ENCODE data around the gene CYFIP1. TPM values are rescaled to one million over a fixed set of nuclear protein-coding genes. Genes with fewer than 3 reads are reported as not detected.
"Not testable (repeated sequence)": the region's sequence is repeated elsewhere in the genome, so short reads cannot be mapped to it uniquely, and the experiment has no call there.

CYFIP1 gene
- 100 to 1,000 TPM in 2 of 4 donors, 10 to 100 TPM in 2; 89.0 to 106 (median 96.2) TPM for polyA plus RNA-seq (ENCODE audit: insufficient read length in 4 of 4)

DNA sequence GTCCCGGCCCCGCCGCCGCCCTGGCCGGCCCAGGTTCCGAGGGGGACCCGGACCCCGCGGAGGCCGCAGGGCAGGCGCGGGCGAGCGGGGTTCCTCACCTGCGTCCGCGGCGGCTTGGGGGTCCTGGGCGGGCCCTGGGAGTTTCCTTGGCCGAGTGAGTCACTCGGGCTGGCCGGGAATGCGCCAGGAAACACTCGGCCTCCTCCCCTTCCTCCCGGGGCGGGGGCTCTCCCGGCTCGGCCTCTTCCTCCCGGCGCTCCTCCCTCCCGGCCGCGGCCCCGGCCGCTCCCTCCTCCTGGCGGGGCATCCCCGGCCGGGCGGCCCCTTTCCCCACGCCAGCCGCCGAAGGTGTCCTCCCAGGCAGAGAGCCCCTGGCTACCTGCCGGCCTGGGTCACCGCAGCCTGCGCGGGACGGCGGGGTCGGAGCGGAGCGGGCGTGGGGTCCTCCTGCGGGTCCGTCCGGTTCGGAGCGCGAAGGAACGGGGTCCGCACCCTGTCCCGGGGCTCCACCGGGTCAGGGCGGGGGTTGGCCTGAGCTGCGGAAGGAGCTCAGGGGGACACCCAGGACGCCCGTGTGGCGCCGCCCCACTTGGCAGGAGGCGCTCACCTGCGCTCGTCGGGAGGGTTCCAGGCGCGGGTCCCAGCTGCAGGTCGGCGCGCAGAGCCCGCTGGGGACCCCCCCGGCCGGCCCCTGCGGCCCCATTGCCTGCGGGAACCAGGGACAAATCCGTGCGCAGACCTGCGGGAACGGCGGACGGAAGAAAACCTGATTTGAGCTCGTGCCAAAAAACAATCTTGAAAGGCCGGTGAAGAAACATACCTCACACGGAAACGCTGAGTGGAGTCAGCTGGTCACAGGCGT lies at the start of gene CYFIP1:
TSS of gene CYFIP1 (minus strand) at position 180 of the 862 bp plus-strand sequence. CDS start 33,083 bp downstream, outside the sequence.
- DNase-seq (ENCODE audit: low read depth in 4 of 4, low spot score in 2 of 4) = peak; percentile 50 to 77 (median 58)

DNA sequence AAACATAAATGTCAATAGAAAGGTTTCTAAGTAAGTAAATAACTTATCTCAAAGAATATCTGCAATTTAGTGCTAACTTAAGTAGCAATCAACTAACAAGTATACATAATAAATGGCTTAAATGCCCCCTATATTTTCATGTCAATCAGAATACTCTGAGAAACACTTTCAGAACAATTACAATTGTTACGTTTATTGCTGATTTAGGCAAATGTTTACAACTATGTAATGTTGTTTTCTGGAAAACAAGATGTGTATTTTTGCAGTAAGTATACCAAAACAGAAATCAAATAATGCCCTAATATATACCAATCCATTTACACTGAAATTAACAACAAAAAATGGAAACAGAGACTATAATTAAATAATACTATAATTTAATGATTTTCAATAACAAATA lies 46.0 kb upstream of the CYFIP1 start:
- DNase-seq (ENCODE audit: low read depth in 4 of 4, low spot score in 2 of 4) = no peak

DNA sequence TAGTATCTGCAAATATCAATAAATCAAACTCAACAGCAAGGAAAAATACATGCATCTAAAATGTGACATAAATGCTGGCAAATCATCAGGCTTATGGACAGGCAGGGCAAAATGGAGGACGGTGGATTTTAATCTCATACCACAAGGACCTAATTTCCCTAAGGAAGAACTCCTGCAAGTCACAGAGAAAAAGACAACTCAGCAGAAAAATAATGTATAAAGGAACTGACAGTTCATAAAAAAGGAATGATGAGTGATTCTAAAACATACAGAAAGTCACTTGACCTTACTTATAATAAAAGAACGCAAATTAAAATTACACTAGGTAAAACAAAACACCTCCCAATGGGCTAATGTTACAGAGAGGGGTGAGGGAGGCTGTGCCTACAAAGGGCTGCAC lies 42.0 kb upstream of the CYFIP1 start:
- no peak for DNase-seq (ENCODE audit: low read depth in 4 of 4, low spot score in 2 of 4)

DNA sequence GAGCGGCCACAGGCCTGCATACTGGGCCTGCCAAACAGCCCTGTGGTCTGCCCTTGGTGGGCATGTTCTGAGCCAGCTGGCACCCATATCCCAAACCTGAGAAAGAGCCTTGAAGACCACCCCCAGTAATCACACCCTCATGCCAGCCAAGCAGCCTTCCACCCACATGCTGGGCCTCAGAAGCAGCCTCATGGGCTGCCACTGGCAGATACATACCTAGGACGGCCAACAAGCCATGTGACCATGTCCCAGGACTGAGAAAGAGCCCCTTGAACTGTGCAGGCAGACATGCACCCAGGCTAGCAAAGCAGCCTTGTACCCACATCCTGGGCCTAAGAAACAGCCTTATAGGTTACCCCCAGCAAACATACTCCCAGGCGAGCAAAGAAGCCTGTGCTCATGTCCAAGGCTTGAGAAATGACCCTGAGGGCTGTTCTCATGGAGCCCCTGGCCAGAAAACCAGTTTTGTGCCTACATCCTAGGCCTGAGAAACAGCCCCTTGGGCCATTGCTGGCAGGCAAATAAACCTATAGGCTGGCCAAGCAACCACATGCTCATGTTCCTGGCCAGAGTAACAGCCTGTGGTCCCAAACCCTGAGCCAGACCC lies 34.3 kb upstream of the CYFIP1 start:
- no peak for DNase-seq (ENCODE audit: low read depth in 4 of 4, low spot score in 2 of 4)

DNA sequence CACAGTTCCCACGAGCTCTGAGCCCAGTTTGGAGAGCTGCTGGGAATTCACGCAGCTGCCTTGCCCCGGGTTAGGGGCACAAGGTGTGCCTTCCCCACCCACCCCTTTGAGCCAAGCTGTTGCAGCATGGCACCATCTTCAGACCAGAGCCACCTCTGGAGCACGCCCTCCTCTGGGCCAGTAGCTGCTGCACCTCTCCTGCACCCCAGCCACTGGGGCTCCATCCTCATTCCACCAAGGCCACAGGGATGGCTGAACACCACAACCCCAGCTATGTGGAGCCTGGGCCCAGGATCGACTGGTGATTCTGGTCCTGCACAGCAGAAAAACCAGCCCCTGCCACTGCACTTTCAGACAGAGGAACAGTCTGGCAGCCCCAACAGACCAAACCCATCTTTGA lies 33.5 kb upstream of the CYFIP1 start:
- DNase-seq (ENCODE audit: low read depth in 4 of 4, low spot score in 2 of 4) = no peak

DNA sequence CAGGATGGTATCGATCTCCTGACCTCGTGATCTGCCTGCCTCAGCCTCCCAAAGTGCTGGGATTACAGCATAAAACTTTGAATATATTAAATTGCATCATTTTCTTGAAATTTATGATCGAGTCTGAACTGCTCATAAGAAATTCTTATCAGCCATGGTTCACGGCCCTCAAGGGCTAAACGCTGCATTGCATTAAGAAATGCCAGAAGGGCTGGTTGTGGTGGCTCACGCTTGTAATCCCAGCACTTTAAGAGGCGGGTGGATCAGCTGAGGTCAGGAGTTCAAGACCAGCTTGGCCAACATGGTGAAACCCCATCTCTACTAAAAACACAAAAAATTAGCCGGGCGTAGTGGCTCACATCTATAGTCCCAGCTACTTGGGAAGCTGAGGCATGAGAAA lies 32.4 kb upstream of the CYFIP1 start:
- DNase-seq (ENCODE audit: low read depth in 4 of 4, low spot score in 2 of 4) = not testable (repeated sequence)

DNA sequence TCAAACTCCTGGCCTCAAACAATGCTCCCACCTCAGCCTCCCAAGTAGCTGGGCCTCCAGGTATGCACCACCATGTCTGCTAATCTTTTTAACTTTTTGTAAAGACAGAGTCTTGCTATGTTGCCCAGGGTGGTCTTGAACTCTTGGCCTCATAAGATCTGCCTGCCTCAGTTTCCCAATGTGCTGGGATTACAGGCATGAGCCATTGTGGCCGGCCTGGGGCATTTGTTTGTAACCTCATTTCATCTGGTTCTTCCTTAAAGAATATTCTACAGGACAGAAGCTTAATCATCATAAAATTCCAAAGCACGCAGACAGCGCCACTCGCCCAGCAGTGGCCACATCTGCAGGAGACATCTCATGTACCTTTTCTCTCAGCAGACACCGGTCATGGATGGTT lies 23.6 kb upstream of the CYFIP1 start:
- DNase-seq (ENCODE audit: low read depth in 4 of 4, low spot score in 2 of 4) = no peak

DNA sequence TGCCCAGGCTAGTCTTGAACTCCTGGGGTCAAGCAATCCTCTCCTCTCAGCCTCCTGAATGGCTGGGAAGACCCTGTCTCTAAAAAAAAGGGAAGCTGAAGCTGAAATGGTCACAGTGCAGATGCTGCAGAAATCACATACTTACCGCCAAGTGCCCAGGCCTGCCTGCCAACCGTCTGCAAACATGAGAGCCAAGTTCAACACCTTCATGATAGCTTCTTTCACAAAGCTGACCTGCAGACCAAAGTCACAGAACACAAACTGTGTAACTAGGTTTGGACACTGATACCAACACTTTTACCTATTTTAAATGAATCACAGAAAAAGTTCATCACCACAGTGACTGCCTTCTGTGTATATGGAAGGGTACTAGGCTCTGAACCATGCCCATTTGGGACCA lies 22.8 kb upstream of the CYFIP1 start:
- DNase-seq (ENCODE audit: low read depth in 4 of 4, low spot score in 2 of 4) = no peak

DNA sequence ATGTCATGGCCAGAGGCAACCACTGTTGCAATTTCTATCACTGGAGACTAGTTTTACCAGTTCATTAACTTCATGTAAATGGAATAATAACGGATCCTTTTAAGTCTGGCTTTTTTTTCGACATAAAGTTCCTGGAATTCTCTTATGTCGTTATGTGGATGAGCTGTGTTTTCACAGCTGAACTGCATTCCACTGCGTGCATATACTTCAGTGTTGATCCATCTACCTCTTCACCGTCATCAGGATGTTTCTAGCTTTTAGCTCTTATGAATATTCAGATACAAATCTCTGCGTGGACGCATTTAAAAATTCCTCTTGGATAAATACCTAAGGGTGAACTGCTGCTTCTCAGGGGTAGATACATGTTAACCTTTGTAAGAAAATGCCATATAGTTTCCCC lies 15.6 kb upstream of the CYFIP1 start:
- no peak for DNase-seq (ENCODE audit: low read depth in 4 of 4, low spot score in 2 of 4)

DNA sequence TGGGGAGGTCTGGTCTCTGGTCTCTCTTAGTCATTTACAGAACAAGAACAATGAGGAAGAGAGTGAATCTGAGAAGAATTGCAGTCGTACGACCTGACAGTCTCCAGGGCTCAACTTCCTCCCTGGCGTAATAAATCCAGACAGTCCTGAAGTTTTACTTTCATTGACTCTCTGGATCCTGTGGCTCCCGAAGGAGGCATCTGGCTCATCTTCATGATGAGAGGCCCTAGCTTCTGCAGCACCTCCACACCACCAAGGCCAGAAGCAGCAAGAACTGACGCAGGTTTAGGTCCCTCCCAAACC lies 11.8 kb upstream of the CYFIP1 start:
- no peak for DNase-seq (ENCODE audit: low read depth in 4 of 4, low spot score in 2 of 4)

DNA sequence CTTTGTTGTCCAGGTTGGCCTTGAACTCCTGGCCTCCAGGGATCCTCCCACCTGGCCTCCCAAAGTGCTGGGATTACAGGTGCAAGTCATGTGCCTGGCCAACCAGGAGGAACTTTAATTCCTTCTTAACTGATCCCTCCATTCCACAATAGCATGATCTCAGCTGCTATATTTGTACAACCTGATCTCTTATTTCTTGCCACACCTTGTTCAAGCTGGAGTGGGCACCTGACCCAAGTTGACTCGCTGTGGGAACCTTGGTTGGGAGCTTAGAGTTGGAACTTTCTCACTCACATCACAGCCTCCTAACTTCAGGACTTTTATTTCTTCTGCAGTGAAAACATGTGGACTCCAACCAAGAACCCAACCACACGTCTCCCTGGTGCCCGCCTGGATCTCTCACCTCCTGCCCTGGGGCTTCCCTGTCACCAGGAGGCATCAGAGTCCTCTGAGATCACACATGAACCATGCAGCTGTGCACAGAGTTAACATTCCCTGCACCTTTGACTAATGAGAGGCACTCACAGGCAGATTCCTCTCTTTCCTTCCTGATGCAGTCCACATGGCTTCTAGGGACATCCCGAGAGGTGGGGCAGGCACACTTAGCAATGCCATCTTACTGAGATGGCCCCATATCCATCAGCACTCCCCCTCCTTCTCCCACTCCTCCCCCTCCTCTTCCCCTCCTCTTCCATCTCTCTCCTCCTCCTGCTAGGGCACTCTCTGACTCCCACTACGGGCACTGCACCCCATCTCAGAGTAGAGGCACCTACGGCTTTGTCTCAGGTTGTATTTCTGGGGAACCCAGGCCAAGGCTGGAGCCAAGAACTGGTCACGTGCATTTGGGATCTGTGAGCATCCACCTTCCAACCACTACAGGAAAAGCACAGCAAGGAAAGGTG lies 9.7 kb upstream of the CYFIP1 start:
- DNase-seq (ENCODE audit: low read depth in 4 of 4, low spot score in 2 of 4) = no peak

DNA sequence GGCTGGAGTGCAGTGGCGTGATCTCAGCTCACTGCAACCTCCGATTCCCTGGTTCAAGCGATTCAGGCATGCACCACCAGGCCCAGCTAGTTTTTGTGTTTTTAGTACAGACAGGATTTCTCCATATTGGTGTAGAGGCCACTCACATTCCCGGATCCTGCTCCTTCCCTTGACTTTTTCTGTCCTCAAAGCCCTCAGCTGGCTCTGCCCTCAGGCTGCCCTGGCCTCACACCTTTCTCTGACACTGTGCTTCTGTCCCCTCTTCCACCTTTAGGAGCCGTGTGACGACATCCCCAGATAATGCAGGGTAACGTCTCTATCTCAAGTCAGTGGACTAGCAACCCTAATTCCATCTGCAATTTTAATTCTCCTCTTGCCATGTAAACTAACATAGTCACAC lies 8.6 kb upstream of the CYFIP1 start:
- no peak for DNase-seq (ENCODE audit: low read depth in 4 of 4, low spot score in 2 of 4)

DNA sequence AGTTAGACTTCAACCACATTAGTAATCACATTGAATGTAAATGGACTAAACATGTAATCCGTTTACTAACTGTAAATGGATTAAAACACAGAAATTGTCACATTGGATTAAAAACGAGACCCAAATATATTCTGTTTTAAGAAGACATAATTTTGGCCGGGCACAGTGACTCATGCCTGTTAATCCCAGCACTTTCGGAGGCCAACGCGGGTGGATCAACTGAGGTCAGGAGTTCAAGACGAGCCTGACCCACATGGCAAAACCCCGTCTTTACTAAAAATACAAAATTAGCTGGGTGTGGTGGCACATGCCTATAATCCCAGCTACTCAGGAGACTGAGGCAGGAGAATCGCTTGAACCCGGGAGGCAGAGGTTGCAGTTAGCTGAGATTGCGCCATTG lies 1.8 kb upstream of the CYFIP1 start:
- not testable (repeated sequence) for DNase-seq (ENCODE audit: low read depth in 4 of 4, low spot score in 2 of 4)

DNA sequence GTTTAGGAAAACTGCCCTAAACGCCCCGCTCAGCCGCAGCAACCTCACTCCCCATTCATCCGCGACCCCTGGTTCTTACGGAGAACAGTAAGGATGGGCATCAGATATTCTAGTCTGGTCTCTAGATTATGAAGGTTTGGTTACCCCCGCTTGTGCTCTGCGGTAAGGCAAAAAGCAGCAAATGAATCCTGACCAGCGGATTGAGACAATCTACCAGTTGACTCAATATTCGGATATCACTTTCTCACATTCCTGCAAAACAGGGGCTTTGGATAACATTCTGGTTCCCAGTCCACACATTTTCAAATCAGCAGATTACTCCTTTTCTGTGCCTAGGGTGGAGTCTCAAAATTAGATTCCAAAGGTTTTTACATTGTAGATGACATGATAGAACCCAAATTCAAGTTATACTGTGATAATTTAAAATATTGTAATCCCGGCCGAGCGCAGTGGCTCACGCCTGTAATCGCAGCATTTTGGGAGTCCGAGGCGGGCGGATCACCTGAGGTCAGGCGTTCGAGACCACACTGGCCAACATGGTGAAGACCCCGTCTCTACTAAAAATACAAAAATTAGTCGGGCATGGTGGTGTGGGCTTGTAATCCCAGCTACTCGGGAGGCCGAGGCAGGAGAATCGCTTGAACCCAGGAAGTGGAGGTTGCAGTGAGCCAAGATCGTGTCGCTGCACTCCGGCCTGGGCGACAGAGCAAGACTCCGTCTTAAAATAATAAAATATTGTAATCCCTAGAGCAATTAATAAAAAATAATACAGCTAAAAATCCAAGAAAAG lies 1.1 kb upstream of the CYFIP1 start:
- DNase-seq (ENCODE audit: low read depth in 4 of 4, low spot score in 2 of 4) = no peak

DNA sequence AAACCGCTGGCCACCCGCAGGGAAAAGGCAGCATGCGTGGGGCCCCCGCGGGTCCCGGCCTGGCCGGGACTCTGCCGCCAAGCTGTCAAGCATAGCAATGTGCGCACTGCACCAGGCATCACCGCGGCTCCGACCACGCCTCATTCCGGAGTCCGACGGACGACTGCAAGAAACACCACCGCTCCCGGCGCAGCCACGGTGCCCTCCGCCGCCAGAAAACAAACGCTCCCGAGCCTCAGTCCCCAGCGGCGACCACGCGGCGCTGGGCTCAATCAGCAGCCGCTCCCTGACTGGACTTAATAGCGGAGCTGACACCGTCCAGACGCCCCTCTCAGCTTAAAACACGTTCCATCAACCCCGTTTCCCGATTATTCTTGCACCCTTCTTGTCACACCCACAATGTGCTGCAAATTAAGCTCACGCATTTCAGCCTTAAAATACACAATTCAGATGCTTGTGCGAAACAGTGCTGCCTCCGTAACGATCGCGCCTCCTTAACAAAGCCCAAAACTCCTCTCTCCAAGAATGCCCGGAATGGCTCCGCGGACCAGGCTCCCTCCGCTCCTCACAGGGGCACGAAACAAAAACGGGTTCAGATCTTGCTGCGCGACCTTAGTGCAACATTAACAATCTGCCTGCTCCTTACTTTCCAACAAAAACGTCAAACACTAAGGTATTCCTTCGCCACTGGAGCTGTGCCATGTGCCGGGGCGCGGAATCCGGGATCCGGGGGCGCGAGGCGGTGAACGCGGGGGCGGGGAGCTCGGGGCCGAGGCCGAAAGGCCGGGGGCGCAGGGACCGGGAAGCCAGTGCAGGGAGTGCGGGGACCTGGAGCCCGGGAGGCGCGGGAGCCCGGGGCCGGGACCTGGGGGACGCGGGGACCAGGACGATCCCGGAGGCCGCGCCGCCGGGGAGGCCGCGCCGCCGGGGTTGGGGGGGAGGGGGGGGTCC lies 655 bp downstream of the CYFIP1 start:
- peak; percentile 31 to 76 (median 43) for DNase-seq (ENCODE audit: low read depth in 4 of 4, low spot score in 2 of 4)

DNA sequence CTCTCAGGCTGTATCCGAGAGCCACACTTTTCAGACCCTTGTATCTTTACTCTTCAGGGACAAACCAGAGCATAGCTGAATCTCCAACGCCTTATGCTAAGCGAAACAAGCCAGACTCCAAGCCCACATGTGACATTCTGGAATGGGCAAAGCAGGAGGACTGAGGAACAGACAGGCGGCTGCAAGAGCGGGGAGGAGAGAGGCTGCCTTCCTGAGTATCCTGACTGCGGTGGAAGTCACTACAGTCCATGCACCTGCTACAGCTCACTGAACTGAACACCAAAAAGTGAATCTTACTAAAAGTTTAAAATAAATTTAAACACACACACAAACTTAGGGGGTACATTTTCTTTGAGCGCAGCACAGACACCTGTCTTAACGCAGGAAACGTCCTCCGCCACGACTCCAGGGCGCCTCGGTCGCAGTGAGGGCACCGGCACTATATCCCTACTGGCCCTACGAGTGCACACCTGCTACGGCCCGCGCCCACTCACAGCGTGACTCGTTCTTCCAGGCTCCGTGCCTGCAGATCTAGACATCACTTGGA lies 1.4 kb downstream of the CYFIP1 start:
- DNase-seq (ENCODE audit: low read depth in 4 of 4, low spot score in 2 of 4) = no peak

DNA sequence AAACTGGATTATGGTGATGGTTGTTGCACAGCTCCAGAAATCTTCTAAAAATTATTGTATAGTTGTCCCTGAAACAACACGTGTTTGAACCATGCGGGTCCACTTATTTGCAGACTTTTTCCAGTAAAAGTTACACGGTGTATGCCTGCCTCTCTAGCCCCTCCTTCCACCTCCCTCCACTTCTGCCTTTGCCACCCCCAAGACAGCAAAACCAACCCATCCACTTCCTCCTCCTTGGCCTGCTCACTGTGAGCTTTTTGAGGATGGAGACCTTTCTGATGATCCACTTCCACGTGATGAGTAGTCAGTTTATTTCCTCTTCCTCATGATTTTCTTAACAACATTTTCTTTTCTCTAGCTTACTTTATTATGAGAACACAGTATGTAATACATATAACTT lies 5.4 kb downstream of the CYFIP1 start:
- DNase-seq (ENCODE audit: low read depth in 4 of 4, low spot score in 2 of 4) = no peak

DNA sequence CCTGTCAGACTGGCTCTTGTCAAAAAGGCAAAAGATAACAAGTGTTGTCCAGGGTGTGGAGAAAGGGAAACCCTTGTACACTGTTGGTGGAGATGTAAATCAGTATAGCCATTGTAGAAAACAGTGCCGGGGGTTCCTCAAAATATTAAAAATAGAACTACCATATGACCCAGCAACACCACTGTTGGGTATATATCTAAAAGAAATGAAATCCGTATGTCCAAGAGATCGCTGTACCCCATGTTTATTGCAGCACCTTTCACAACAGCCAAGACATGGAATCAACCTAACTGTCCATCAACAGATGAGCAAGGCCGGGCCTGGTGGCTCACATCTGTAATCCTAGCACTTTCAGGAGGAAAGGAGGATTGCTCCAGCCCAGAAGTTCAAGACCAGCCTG lies 6.2 kb downstream of the CYFIP1 start:
- no peak for DNase-seq (ENCODE audit: low read depth in 4 of 4, low spot score in 2 of 4)

DNA sequence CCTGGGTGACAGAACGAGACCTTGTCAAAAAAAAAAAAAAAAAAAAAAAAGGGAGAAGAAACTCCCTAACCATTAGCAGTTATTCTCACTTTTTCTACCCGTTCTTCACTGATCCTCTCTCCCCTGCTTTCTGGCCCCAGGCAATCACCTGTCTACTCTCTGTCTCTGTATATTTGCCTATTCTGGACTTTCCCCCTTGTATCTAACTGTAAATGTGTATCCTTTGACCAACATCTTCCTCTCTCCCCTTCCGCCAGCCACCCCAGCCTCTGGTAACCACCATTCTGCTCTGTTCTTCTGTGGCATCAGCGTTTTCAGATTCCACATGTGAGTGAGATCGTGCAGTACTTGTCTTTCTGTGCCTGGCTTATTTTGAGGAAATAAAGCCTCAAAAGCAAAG lies 6.9 kb downstream of the CYFIP1 start:
- no peak for DNase-seq (ENCODE audit: low read depth in 4 of 4, low spot score in 2 of 4)
